K562 (cell line): Measurements from ENCODE around the gene TXNRD2. TPM values are rescaled to one million over a fixed set of nuclear protein-coding genes. Genes with fewer than 3 reads are reported as not detected.

ENCODE experiments used
- ATAC-seq: fragments of 200-7000 bp; cut with Tn5 transposase; 3 replicates; pipeline ENCODE4 v1.9.1; 2020; ENCODE audit warnings: moderate library complexity
- BruUV-seq: library from RNA; stranded (reverse); fragments of 400-500 nt; replicated peaks from 2 replicates; lab custom pipeline; 2021; lab: Mats Ljungman, UMichigan
- CTCF ChIA-PET: fragments of 300-600 bp; formaldehyde crosslinking; extraction: SDS; loops from one replicate; lab custom pipeline; 2021; ENCODE audit warnings: low intra/inter-chr PET ratio; lab: Yijun Ruan, JAX
- POLR2A ChIA-PET: fragments of 300-600, 350-650 bp; sonication (Branson Sonifier 250); formaldehyde crosslinking; extraction: SDS; loops from one replicate; lab custom pipeline; 2021; ENCODE audit warnings: antibody characterized with exemption, inconsistent platforms; lab: Yijun Ruan, JAX
- DNase-seq, 4 experiments: peaks; one replicate each; pipeline versions ENCODE4 v3.0.0 to v3.0.0-alpha.2; 2011 to 2018; ENCODE audit warnings: low spot score in 3 of 4, mixed read lengths in 3 of 4; ENCODE audit errors: extremely low read depth in 1 of 4
- FAIRE-seq: peaks from 2 replicates; lab custom pipeline; 2011; peaks lifted over from hg19 to GRCh38; lab: Jason Lieb, UNC
- H2AFZ ChIP-seq: 2 replicates; pipeline ENCODE4 v1.6.0; 2011; ENCODE audit warnings: low read depth, low read length, control low read depth, inconsistent platforms
- H3K27ac ChIP-seq: fragments of 200-600 bp; 3 replicates; pipeline ENCODE4 v1.8.0; 2011; ENCODE audit warnings: low read depth, mild to moderate bottlenecking, control low read depth, inconsistent platforms, low read length, moderate library complexity, mixed read lengths; ENCODE audit errors: extremely low read depth
- H3K27me3 ChIP-seq, 2 experiments: fragments of 300-600 bp in 1 of 2; 2 replicates in 1 of 2; 3 replicates in 1 of 2; pipeline versions ENCODE4 v1.6.0 to v1.8.0; 2011; ENCODE audit warnings: inconsistent platforms in 2 of 2, low read length in 2 of 2, mild to moderate bottlenecking in 1 of 2, mixed read lengths in 1 of 2, moderate library complexity in 1 of 2; ENCODE audit not compliant: control insufficient read depth in 2 of 2, insufficient read depth in 2 of 2
- H3K36me3 ChIP-seq: fragments of 300-600 bp; 3 replicates; pipeline ENCODE4 v1.8.0; 2011; ENCODE audit warnings: mild to moderate bottlenecking, low read length, inconsistent platforms; ENCODE audit not compliant: control insufficient read depth, insufficient read depth
- H3K4me1 ChIP-seq, 2 experiments: fragments of 200-600 bp in 1 of 2; replicated peaks in 1 of 2; 2 replicates in 1 of 2; 3 replicates in 1 of 2; pipeline versions ENCODE4 v1.5.1 to v1.8.0; 2011; ENCODE audit warnings: inconsistent platforms in 2 of 2, low read length in 2 of 2, mild to moderate bottlenecking in 1 of 2, mixed read lengths in 1 of 2, moderate library complexity in 1 of 2; ENCODE audit not compliant: control insufficient read depth in 2 of 2, insufficient read depth in 2 of 2
- H3K4me2 ChIP-seq: 2 replicates; pipeline ENCODE4 v1.6.1; 2011; ENCODE audit warnings: low read length, control low read depth, inconsistent platforms, mixed read lengths; ENCODE audit not compliant: insufficient read depth
- H3K4me3 ChIP-seq: fragments of 200-600 bp; sonication (generic), shearing (Covaris generic); 2 replicates; pipeline ENCODE4 v1.5.1; 2016; ENCODE audit warnings: control low read depth, inconsistent platforms
- H3K79me2 ChIP-seq: fragments of 200-600 bp; 3 replicates; pipeline ENCODE4 v1.8.0; 2011; ENCODE audit warnings: low read length, inconsistent platforms; ENCODE audit not compliant: control insufficient read depth, insufficient read depth
- H3K9ac ChIP-seq, 2 experiments: 2 replicates each; pipeline versions ENCODE4 v1.6.0 to v1.6.1; 2011; ENCODE audit warnings: low read depth in 2 of 2, low read length in 2 of 2, control low read depth in 1 of 2, inconsistent platforms in 1 of 2, mild to moderate bottlenecking in 1 of 2, mixed read lengths in 1 of 2; ENCODE audit not compliant: insufficient read depth in 1 of 2
- H3K9me1 ChIP-seq: one replicate; pipeline ENCODE4 v1.6.0; 2011; ENCODE audit warnings: inconsistent platforms, mild to moderate bottlenecking, low read length, moderate library complexity; ENCODE audit not compliant: control insufficient read depth, insufficient read depth
- H3K9me3 ChIP-seq: replicated peaks from 2 replicates; pipeline ENCODE4 v1.5.1; 2011; ENCODE audit warnings: low read depth, low read length, inconsistent platforms; ENCODE audit not compliant: control insufficient read depth, insufficient read depth
- H4K20me1 ChIP-seq: replicated peaks from 2 replicates; pipeline ENCODE4 v1.6.1; 2011; ENCODE audit warnings: low read length, inconsistent platforms, mixed read lengths; ENCODE audit not compliant: control insufficient read depth, insufficient read depth
- E2F4 ChIP-seq: sonication (generic); formaldehyde crosslinking; IDR thresholded peaks from 2 replicates; pipeline ENCODE4 v1.8.0; 2022; ENCODE audit warnings: mild to moderate bottlenecking, low read depth, missing genetic modification reagents
- HMGN3 ChIP-seq: IDR thresholded peaks from 2 replicates; pipeline ENCODE4 v1.6.1; 2011; ENCODE audit warnings: borderline replicate concordance, low read depth, mild to moderate bottlenecking, mixed read lengths, low read length; ENCODE audit not compliant: insufficient read length; ENCODE audit errors: extremely low read depth
- POLR2G ChIP-seq: fragments of 200-400 bp; formaldehyde crosslinking; IDR thresholded peaks from 2 replicates; pipeline ENCODE4 v1.6.1; 2017; ENCODE audit warnings: low read depth, mild to moderate bottlenecking, antibody characterized with exemption, low read length, moderate library complexity
- ZNF561 ChIP-seq: fragments of 450-650 bp; formaldehyde crosslinking; conservative IDR thresholded peaks from 2 replicates; pipeline ENCODE4 v1.4.0; 2020; ENCODE audit warnings: mild to moderate bottlenecking, moderate library complexity
- WGBS: fragments of 100-300 bp; shearing (Covaris generic); methylation state at CpG from one replicate; pipeline ENCODE4 v1.1.6; 2016; ENCODE audit warnings: low coverage, mixed read lengths; ENCODE audit not compliant: insufficient coverage; ENCODE audit errors: missing lambda C conversion rate; 5-methylcytosine and 5-hydroxymethylcytosine counted together
- in situ Hi-C: fragments of 300-500 bp; cut with MboI; formaldehyde crosslinking; loops from 4 replicates; pipeline ENCODE4 v1.15.0; 2018; ENCODE audit warnings: inconsistent platforms, mixed read lengths
- intact Hi-C: fragments of 100-400 bp; cut with micrococcal nuclease; formaldehyde crosslinking; loops from 2 replicates; pipeline ENCODE4 v1.14.2; 2022
- polyA plus RNA-seq, 8 experiments: library from polyadenylated mRNA; depleted of rRNA in 4 of 8; stranded (reverse) in 5 of 8; unstranded in 3 of 8; fragments of >200 nt; fragmentation: Nextera tagmentation in 2 of 8; fragmentation: Illumina TruSeq in 1 of 8; extraction: Ambion mirVana in 2 of 8; extraction: Trizol in 1 of 8; gene quantifications; 2 replicates each; pipeline versions ENCODE4 v1.2.1 to v1.2.3, GENCODE V29; 2011 to 2014; ENCODE audit warnings: inconsistent platforms in 1 of 8, missing spikeins in 1 of 8
- total RNA-seq, 7 experiments: library from RNA; depleted of rRNA in 6 of 7; stranded (reverse); fragments of >200 nt in 6 of 7; fragmentation: Illumina TruSeq in 2 of 7; extraction: Trizol in 2 of 7; gene quantifications; 2 replicates each; pipeline versions ENCODE4 v1.2.1 to v1.2.3, GENCODE V29; 2011 to 2021; ENCODE audit warnings: low replicate concordance in 1 of 7
- TF ChIP-seq, protein P1 (sequence below): fragments of 250-450 bp; sonication (Bioruptor Pico); IDR thresholded peaks from 2 replicates; pipeline ENCODE4 v1.9.0; 2021; ENCODE audit warnings: mild to moderate bottlenecking, inconsistent platforms
- TF ChIP-seq, protein P2 (sequence below), 2 experiments: fragments of 450-650 bp in 1 of 2; sonication (generic) in 1 of 2; formaldehyde crosslinking in 1 of 2; IDR thresholded peaks; 2 replicates each; pipeline versions ENCODE4 v1.7.1 to v1.9.0; 2016 to 2022; ENCODE audit warnings: inconsistent platforms in 1 of 2, mild to moderate bottlenecking in 1 of 2, missing genetic modification reagents in 1 of 2

The TXNRD2 gene
- total and polyA plus RNA-seq, 9 of the 15 experiments (the other 6 are each of a cell fraction or from before 2014, with no cell fraction given) = 3.3 to 80.2 (median 49.4) TPM

DNA sequence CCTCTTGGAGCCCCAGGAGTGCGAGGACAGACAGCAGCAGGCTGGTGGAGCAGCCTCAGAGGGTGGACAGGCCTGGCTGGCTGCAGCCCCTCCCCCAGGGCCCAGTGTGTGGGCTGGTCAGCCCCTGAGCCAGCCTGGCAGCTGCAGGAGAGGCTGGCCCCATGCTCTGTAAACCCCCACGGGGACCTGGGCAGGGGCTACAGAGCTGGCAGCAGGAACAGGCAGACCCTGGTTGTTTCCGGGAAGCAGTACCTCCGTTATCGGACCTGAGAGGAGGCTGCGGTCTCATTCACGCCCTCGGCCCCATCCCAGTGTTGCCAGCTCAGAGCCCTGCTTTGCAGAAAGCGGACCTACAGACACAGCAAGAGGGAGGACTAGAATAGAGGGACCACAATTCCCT lies 38.6 kb downstream of the TXNRD2 start:
- H3K27ac ChIP-seq = no peak overlapping the region
- BruUV-seq = no TSS peak
- peak overlapping the region in 1 of 2 experiments; percentile 64; a peak in 2 of 4 replicates for H3K9ac ChIP-seq
- H2AFZ ChIP-seq = no peak overlapping the region
- H4K20me1 ChIP-seq = peaks cover 6% of the 10 kb centered on the region; the same call in 1 of the 2 replicates
- POLR2A ChIA-PET = interaction anchor here (0.7 to 11.2 kb wide), 13 partner anchors 8 to 491 kb away, joined by 3 to 141 read pairs (median 4); partner anchors contain the start of genes COMT and TXNRD2
- H3K27me3 ChIP-seq = no peaks in the 10 kb centered on the region
- intact Hi-C loops = no loop called here
- 66% methylated on average over 9 of the region's 9 CpGs for WGBS
- CTCF ChIA-PET = no interaction called here
- in situ Hi-C loops = no loop called here
- ATAC-seq (peak; percentile 29), DNase-seq (no peak), FAIRE-seq (no peak)
- H3K4me2 ChIP-seq = no peak overlapping the region
- peaks cover 9% of the 10 kb centered on the region; the same call in 2 of the 3 replicates for H3K36me3 ChIP-seq
- H3K9me3 ChIP-seq = no peaks in the 10 kb centered on the region
- H3K4me1 ChIP-seq = peaks cover 0 to 40% of the 10 kb centered on the region in 2 experiments; a peak in 2 of 5 replicates
- no peaks in the 10 kb centered on the region for H3K79me2 ChIP-seq
- H3K9me1 ChIP-seq = no peaks in the 10 kb centered on the region
- no peak overlapping the region for H3K4me3 ChIP-seq
- TF ChIP-seq ZNF561 (CRISPR knock-in tag) (no peak), HMGN3 (peak; percentile 12), E2F4 (CRISPR knock-in tag) (no peak), POLR2G (peak; percentile 27)
- TF ChIP-seq, protein P1, sequence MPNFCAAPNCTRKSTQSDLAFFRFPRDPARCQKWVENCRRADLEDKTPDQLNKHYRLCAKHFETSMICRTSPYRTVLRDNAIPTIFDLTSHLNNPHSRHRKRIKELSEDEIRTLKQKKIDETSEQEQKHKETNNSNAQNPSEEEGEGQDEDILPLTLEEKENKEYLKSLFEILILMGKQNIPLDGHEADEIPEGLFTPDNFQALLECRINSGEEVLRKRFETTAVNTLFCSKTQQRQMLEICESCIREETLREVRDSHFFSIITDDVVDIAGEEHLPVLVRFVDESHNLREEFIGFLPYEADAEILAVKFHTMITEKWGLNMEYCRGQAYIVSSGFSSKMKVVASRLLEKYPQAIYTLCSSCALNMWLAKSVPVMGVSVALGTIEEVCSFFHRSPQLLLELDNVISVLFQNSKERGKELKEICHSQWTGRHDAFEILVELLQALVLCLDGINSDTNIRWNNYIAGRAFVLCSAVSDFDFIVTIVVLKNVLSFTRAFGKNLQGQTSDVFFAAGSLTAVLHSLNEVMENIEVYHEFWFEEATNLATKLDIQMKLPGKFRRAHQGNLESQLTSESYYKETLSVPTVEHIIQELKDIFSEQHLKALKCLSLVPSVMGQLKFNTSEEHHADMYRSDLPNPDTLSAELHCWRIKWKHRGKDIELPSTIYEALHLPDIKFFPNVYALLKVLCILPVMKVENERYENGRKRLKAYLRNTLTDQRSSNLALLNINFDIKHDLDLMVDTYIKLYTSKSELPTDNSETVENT (CRISPR knock-in tag) = peak; percentile 62; the same call in 1 of the 2 replicates
- TF ChIP-seq, protein P2, sequence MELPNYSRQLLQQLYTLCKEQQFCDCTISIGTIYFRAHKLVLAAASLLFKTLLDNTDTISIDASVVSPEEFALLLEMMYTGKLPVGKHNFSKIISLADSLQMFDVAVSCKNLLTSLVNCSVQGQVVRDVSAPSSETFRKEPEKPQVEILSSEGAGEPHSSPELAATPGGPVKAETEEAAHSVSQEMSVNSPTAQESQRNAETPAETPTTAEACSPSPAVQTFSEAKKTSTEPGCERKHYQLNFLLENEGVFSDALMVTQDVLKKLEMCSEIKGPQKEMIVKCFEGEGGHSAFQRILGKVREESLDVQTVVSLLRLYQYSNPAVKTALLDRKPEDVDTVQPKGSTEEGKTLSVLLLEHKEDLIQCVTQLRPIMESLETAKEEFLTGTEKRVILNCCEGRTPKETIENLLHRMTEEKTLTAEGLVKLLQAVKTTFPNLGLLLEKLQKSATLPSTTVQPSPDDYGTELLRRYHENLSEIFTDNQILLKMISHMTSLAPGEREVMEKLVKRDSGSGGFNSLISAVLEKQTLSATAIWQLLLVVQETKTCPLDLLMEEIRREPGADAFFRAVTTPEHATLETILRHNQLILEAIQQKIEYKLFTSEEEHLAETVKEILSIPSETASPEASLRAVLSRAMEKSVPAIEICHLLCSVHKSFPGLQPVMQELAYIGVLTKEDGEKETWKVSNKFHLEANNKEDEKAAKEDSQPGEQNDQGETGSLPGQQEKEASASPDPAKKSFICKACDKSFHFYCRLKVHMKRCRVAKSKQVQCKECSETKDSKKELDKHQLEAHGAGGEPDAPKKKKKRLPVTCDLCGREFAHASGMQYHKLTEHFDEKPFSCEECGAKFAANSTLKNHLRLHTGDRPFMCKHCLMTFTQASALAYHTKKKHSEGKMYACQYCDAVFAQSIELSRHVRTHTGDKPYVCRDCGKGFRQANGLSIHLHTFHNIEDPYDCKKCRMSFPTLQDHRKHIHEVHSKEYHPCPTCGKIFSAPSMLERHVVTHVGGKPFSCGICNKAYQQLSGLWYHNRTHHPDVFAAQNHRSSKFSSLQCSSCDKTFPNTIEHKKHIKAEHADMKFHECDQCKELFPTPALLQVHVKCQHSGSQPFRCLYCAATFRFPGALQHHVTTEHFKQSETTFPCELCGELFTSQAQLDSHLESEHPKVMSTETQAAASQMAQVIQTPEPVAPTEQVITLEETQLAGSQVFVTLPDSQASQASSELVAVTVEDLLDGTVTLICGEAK (IDR thresholded peaks at IDR 0.05) = no peak
- TF ChIP-seq, protein P2 (CRISPR knock-in tag; IDR thresholded peaks at IDR 0.05) = peak; percentile 63
